ENCODE data around the gene ANKRD35. TPM values are rescaled to one million over a fixed set of nuclear protein-coding genes. Genes with fewer than 3 reads are reported as not detected.

ANKRD35 gene
- total RNA-seq, 5 donors from 2014 or later (not counting 1 experiment from before 2014, with no cell fraction given): 0.09 TPM; not detected in 4

Other genes starting within 250 kb of the ANKRD35 start
- gene PDZK1, start 178.5 kb downstream of the ANKRD35 start, total RNA-seq: under 1 TPM in 1 of 5 donors, not detected in 4; 0.39 TPM
- gene CD160, start 166.4 kb downstream of the ANKRD35 start, total RNA-seq: 1 to 10 TPM in 3 of 5 donors, under 1 TPM in 2; 0.53 to 9.1 (median 1.7) TPM
- gene RNF115, start 61.8 kb downstream of the ANKRD35 start, total RNA-seq: 10 to 100 TPM; 12.0 to 17.5 (median 13.4) TPM
- 10 to 100 TPM; 24.5 to 42.0 (median 38.2) TPM for gene POLR3C, start 61.7 kb downstream of the ANKRD35 start, total RNA-seq
- gene NUDT17, start 40.2 kb downstream of the ANKRD35 start, total RNA-seq: 1 to 10 TPM; 2.8 to 7.6 (median 6.3) TPM
- 10 to 100 TPM; 22.1 to 28.3 (median 26.8) TPM for gene PIAS3, start 26.8 kb downstream of the ANKRD35 start, total RNA-seq
- gene ITGA10, start 24.2 kb upstream of the ANKRD35 start, total RNA-seq: 1 to 10 TPM; 1.7 to 5.1 (median 2.4) TPM
- gene PEX11B, start 32.9 kb upstream of the ANKRD35 start, total RNA-seq: 10 to 100 TPM; 18.8 to 36.3 (median 34.4) TPM
- 100 to 1,000 TPM; 124 to 153 (median 130) TPM for gene RBM8A, start 41.6 kb upstream of the ANKRD35 start, total RNA-seq
- gene LIX1L, start 72.2 kb upstream of the ANKRD35 start, total RNA-seq: 10 to 100 TPM; 43.4 to 74.4 (median 64.2) TPM
- gene ANKRD34A, start 78.7 kb upstream of the ANKRD35 start, total RNA-seq: 1 to 10 TPM in 3 of 5 donors, under 1 TPM in 2; 0.68 to 3.5 (median 1.7) TPM
- 10 to 100 TPM; 30.9 to 41.7 (median 38.3) TPM for gene POLR3GL, start 78.8 kb upstream of the ANKRD35 start, total RNA-seq
- 1,000 to 10,000 TPM in 1 of 5 donors, 100 to 1,000 TPM in 4; 721 to 2,117 (median 773) TPM for gene TXNIP, start 110.7 kb upstream of the ANKRD35 start, total RNA-seq
- not detected for gene HJV, start 135.9 kb upstream of the ANKRD35 start, total RNA-seq

Data from T-cell (primary cell).